Common myeloid progenitor, CD34-positive (primary cell): ENCODE results near the gene RUSF1.

Experiments
- CTCF ChIA-PET: fragments of 350-600 bp; sonication (Branson Sonifier 250); formaldehyde crosslinking; loops from one replicate; lab custom pipeline; 2021; ENCODE audit warnings: antibody characterized with exemption; lab: Charles Lee
- POLR2A ChIA-PET: fragments of 350-600 bp; sonication (Branson Sonifier 250); formaldehyde crosslinking; loops from one replicate; lab custom pipeline; 2021; ENCODE audit warnings: antibody characterized with exemption; lab: Charles Lee
- DNase-seq, 3 donors: peaks; one replicate each; pipeline versions ENCODE4 v3.0.0 to v3.0.0-alpha.2; 2013
- H3K27ac ChIP-seq, 2 experiments: 1 replicate in 1 of 2; 2 replicates in 1 of 2; pipeline ENCODE4 v1.7.0; 2013; ENCODE audit warnings: inconsistent platforms in 2 of 2, low read length in 2 of 2, mild to moderate bottlenecking in 2 of 2, low read depth in 1 of 2, moderate library complexity in 1 of 2; ENCODE audit not compliant: severe bottlenecking in 2 of 2, insufficient read depth in 1 of 2, poor library complexity in 1 of 2
- H3K27me3 ChIP-seq, 5 experiments: replicated peaks in 2 of 5; 1 replicate in 3 of 5; 2 replicates in 2 of 5; pipeline versions ENCODE4 v1.6.1 to v1.7.0; 2013; ENCODE audit warnings: low read length in 4 of 5, mild to moderate bottlenecking in 2 of 5, moderate library complexity in 2 of 5, inconsistent platforms in 1 of 5; ENCODE audit not compliant: insufficient read depth in 5 of 5, control insufficient read depth in 4 of 5
- H3K36me3 ChIP-seq, 4 experiments: 1 replicate in 2 of 4; 2 replicates in 2 of 4; pipeline versions ENCODE4 v1.6.1 to v1.7.0; 2013; ENCODE audit warnings: low read length in 3 of 4, control low read depth in 1 of 4, mild to moderate bottlenecking in 1 of 4; ENCODE audit not compliant: control insufficient read depth in 4 of 4, insufficient read depth in 4 of 4
- H3K4me1 ChIP-seq, 4 experiments: 1 replicate in 3 of 4; 2 replicates in 1 of 4; pipeline versions ENCODE4 v1.6.1 to v1.7.1; 2013; ENCODE audit warnings: low read length in 3 of 4, mild to moderate bottlenecking in 3 of 4, control low read depth in 1 of 4, inconsistent platforms in 1 of 4, moderate library complexity in 1 of 4; ENCODE audit not compliant: control insufficient read depth in 4 of 4, insufficient read depth in 4 of 4; ENCODE audit errors: control extremely low read depth in 1 of 4
- H3K4me3 ChIP-seq, 7 experiments: 1 replicate in 4 of 7; 2 replicates in 3 of 7; pipeline versions ENCODE4 v1.5.1 to v1.7.0; 2013; ENCODE audit warnings: mild to moderate bottlenecking in 7 of 7, low read length in 6 of 7, moderate library complexity in 6 of 7, inconsistent platforms in 2 of 7, low read depth in 2 of 7, control low read depth in 1 of 7; ENCODE audit not compliant: insufficient read depth in 4 of 7, control insufficient read depth in 1 of 7; ENCODE audit errors: extremely low read depth in 1 of 7
- H3K9me3 ChIP-seq, 5 experiments: 1 replicate in 4 of 5; 2 replicates in 1 of 5; pipeline versions ENCODE4 v1.6.1 to v1.7.1; 2013; ENCODE audit warnings: low read length in 4 of 5, mild to moderate bottlenecking in 2 of 5, inconsistent platforms in 1 of 5, low read depth in 1 of 5, moderate library complexity in 1 of 5; ENCODE audit not compliant: control insufficient read depth in 4 of 5, insufficient read depth in 2 of 5; ENCODE audit errors: control extremely low read depth in 1 of 5
- WGBS: methylation state at CpG from one replicate; pipeline ENCODE4 v1.1.5; 2013; ENCODE audit not compliant: insufficient coverage; 5-methylcytosine and 5-hydroxymethylcytosine counted together

Gene RUSF1

DNA sequence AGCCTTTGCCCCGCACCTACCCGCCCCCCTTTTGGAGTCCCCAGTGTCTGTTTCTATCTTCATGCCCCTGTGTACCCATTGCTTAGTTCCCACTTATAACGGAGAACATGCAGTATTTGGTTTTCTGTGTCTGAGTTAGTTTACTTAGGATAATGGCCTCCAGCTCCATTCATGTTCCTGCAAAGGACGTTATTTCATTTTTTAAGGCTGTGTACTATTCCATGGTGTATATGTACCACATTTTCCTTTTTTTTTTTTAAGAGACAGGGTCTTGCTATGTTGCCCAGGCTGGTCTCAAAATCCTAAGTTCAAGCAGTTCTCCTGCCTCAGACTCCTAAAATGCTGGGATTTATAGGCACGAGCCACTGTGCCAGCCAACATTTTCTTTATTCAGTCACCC, 40.3 kb downstream of the RUSF1 start:
- POLR2A ChIA-PET = no interaction called here
- Histone ChIP-seq H3K27me3 (no peaks in the 10 kb centered on the region), H3K4me1 (peaks cover 13 to 61% (median 35%) of the 10 kb centered on the region in 4 experiments), H3K4me3 (peak overlapping the region in 1 of 7 experiments; percentile 58), H3K27ac (peak overlapping the region; percentile 88 to 92), H3K9me3 (no peaks in the 10 kb centered on the region), H3K36me3 (peaks cover 2 to 41% (median 23%) of the 10 kb centered on the region in 4 experiments)
- no peak for DNase-seq
- WGBS = 70% methylated on average over 2 of the region's 5 CpGs
- CTCF ChIA-PET = interaction anchor here (0.7 to 1.8 kb wide), 2 partner anchors 10 to 25 kb away, joined by 3 to 10 read pairs; partner anchors contain the start of gene ZNF843

DNA sequence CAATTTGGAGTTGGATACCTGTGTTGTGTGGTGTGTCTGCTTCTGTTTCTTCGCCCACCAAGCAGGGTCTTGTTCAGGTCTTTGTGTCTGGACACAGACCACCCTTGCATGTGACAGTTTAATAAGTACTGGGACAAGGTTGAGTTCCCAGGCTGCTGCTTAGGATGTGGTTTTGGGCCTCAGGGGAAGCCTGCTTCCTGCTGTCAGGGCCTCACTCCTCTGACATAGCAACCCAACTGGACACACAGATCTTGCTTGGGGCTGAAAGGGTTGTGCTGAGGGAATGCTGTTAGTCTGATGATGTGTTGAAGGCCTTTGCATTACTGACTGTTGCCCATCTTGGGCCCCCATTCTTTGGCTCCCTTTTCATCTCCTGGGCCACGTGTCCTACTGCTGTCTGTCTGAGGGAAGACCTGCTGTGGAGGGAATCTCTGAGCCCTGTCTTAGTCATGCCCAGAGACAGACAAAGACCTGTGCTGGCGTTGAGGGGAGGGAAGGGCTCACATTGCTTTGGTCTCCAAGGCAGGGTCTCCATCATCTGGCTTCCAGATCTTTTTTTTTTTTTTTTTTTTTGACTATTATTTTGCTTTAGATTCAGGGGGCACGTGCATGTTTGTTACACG, 40.9 kb downstream of the RUSF1 start:
- DNase-seq = peak in 2 of 3 donors; percentile 88 to 95
- no peaks in the 10 kb centered on the region for H3K27me3 ChIP-seq
- ChIA-PET POLR2A (interaction anchor here (0.8 kb wide), 1 partner anchor 9 kb away, joined by 3 read pairs; no protein-coding TSS in a partner anchor), CTCF (no interaction called here)
- peaks cover 13 to 57% (median 31%) of the 10 kb centered on the region in 4 experiments for H3K4me1 ChIP-seq
- WGBS = 17% methylated on average over 2 of the region's 5 CpGs
- H3K27ac ChIP-seq = peak overlapping the region; percentile 88 to 92
- H3K4me3 ChIP-seq = peak overlapping the region in 4 of 7 experiments; percentile 34 to 58 (median 49)
- peaks cover 2 to 47% (median 28%) of the 10 kb centered on the region in 4 experiments for H3K36me3 ChIP-seq
- no peaks in the 10 kb centered on the region for H3K9me3 ChIP-seq

DNA sequence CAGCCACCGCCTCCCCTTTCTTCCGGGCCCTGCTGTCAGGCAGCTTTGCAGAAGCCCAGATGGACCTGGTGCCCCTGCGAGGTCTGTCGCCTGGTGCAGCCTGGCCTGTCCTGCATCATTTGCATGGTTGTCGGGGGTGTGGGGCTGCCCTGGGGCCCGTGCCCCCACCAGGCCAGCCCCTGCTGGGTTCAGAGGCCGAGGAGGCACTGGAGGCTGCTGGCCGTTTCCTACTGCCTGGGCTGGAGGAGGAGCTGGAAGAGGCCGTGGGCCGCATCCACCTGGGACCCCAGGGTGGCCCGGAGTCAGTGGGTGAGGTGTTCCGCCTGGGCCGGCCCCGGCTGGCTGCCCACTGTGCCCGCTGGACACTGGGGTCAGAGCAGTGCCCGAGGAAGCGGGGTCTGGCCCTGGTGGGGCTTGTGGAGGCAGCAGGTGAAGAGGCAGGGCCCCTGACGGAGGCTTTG, 41.8 kb downstream of the RUSF1 start:
- no peak for DNase-seq
- no peaks in the 10 kb centered on the region for H3K27me3 ChIP-seq
- peaks cover 5 to 55% (median 32%) of the 10 kb centered on the region in 4 experiments for H3K36me3 ChIP-seq
- ChIA-PET CTCF (interaction anchor here (1.7 kb wide), 1 partner anchor 10 kb away, joined by 5 read pairs; no protein-coding TSS in a partner anchor), POLR2A (interaction anchor here (0.8 kb wide), 1 partner anchor 8 kb away, joined by 3 read pairs; no protein-coding TSS in a partner anchor)
- H3K9me3 ChIP-seq = no peaks in the 10 kb centered on the region
- peak overlapping the region; percentile 88 to 92 for H3K27ac ChIP-seq
- peak overlapping the region in 2 of 7 experiments; percentile 28 to 51 for H3K4me3 ChIP-seq
- 72% methylated on average over 15 of the region's 18 CpGs for WGBS
- peaks cover 11 to 51% (median 24%) of the 10 kb centered on the region in 4 experiments for H3K4me1 ChIP-seq

DNA sequence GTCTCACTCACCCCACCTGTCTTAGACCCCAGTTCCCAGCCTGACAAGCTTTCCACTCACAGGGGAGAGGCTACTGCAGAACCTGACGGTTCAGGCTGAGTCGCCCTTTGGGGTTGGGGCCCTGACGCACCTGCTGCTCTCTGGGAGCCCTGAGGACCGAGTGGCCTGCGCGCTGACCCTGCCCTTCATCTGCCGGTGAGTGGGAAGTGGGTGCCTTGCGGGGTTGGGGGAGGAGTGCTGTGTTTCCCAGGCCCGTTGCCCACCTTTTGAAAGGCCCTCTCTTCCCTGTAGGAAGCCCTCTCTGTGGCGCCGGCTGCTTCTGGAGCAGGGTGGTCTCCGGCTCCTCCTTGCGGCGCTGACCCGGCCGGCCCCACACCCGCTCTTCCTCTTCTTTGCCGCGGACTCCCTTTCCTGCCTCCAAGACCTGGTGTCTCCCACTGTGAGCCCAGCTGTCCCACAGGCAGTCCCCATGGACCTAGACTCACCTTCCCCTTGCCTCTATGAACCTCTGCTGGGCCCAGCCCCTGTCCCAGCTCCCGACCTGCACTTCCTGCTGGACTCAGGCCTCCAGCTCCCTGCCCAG, 42.3 kb downstream of the RUSF1 start:
- H3K27me3 ChIP-seq = no peaks in the 10 kb centered on the region
- peaks cover 5 to 55% (median 34%) of the 10 kb centered on the region in 4 experiments for H3K36me3 ChIP-seq
- peaks cover 9 to 50% (median 22%) of the 10 kb centered on the region in 4 experiments for H3K4me1 ChIP-seq
- H3K4me3 ChIP-seq = peak overlapping the region in 2 of 7 experiments; percentile 28 to 51
- H3K27ac ChIP-seq = peak overlapping the region; percentile 88 to 92
- ChIA-PET CTCF (interaction anchor here (1.7 kb wide), 1 partner anchor 10 kb away, joined by 5 read pairs; no protein-coding TSS in a partner anchor), POLR2A (no interaction called here)
- no peaks in the 10 kb centered on the region for H3K9me3 ChIP-seq
- DNase-seq = no peak
- 46% methylated on average over 18 of the region's 20 CpGs for WGBS

DNA sequence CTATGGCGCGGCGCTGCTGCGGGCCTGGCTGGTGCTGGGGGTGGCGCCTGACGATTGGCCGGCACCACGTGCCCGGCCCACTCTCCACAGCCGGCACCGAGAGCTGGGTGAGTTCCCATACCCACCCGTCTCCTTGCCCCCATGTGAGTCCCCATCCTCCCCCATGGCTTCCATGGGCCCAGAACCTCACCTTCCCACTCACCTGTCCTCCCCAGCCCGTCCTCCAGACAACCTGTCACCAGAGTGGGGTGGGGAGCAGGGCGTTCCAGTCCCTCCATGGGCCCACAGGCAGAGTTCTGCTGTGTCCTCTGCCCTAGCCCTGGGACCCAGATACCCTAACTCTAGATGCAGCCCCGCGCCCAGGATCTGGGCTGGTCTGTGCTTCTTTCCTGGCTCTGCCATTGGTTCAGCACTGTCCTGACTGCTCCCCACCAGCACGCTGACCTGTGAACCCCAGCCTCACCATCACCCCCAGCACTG, 43.4 kb downstream of the RUSF1 start:
- Histone ChIP-seq H3K4me3 (no peak overlapping the region), H3K36me3 (peaks cover 5 to 55% (median 34%) of the 10 kb centered on the region in 4 experiments), H3K4me1 (peaks cover 9 to 57% (median 31%) of the 10 kb centered on the region in 4 experiments), H3K27me3 (no peaks in the 10 kb centered on the region), H3K27ac (no peak overlapping the region), H3K9me3 (no peaks in the 10 kb centered on the region)
- POLR2A ChIA-PET = no interaction called here
- WGBS = 95% methylated on average over 16 of the region's 17 CpGs
- no peak for DNase-seq
- CTCF ChIA-PET = interaction anchor here (1.7 kb wide), 1 partner anchor 8 kb away, joined by 5 read pairs; no protein-coding TSS in a partner anchor

DNA sequence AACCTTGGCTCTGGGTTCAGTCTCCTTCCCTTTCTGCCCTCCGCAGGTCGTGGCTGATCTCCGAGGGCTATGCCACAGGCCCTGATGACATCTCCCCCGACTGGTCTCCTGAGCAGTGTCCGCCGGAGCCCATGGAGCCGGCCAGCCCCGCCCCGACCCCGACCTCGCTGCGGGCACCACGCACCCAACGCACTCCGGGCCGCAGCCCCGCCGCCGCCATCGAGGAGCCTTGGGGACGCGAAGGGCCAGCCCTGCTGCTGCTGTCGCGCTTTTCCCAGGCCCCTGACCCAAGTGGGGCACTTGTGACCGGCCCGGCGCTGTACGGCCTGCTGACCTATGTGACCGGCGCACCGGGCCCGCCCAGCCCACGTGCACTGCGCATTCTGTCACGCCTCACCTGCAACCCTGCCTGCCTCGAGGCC, 43.8 kb downstream of the RUSF1 start:
- DNase-seq = no peak
- no peaks in the 10 kb centered on the region for H3K9me3 ChIP-seq
- peaks cover 5 to 55% (median 34%) of the 10 kb centered on the region in 4 experiments for H3K36me3 ChIP-seq
- CTCF ChIA-PET = interaction anchor here (1.0 to 1.1 kb wide), 2 partner anchors 12 to 22 kb away, joined by 3 to 4 read pairs; no protein-coding TSS in a partner anchor
- peaks cover 9 to 58% (median 31%) of the 10 kb centered on the region in 4 experiments for H3K4me1 ChIP-seq
- H3K27ac ChIP-seq = no peak overlapping the region
- POLR2A ChIA-PET = no interaction called here
- H3K4me3 ChIP-seq = no peak overlapping the region
- no peaks in the 10 kb centered on the region for H3K27me3 ChIP-seq
- WGBS = 98% methylated on average over 21 of the region's 36 CpGs
